Adipocyte (in vitro differentiated cells): ENCODE data around the gene LAMA3.

Source experiments
- DNase-seq: peaks from one replicate; pipeline ENCODE4 v3.0.0-alpha.2; 2015; ENCODE audit warnings: low read depth
- H3K27me3 ChIP-seq: replicated peaks from 2 replicates; pipeline ENCODE4 v1.7.0; 2013; ENCODE audit warnings: mild to moderate bottlenecking, low read length, moderate library complexity; ENCODE audit not compliant: control insufficient read depth, insufficient read depth
- H3K36me3 ChIP-seq: 2 replicates; pipeline ENCODE4 v1.7.0; 2013; ENCODE audit warnings: low read length, mild to moderate bottlenecking, moderate library complexity; ENCODE audit not compliant: control insufficient read depth, insufficient read depth, severe bottlenecking
- H3K4me1 ChIP-seq: 2 replicates; pipeline ENCODE4 v1.7.0; 2013; ENCODE audit warnings: mild to moderate bottlenecking, low read length, moderate library complexity; ENCODE audit not compliant: control insufficient read depth, insufficient read depth
- H3K4me3 ChIP-seq: 2 replicates; pipeline ENCODE4 v1.7.0; 2013; ENCODE audit warnings: mild to moderate bottlenecking, low read length, moderate library complexity
- H3K9ac ChIP-seq: 2 replicates; pipeline ENCODE4 v1.7.0; 2013; ENCODE audit warnings: mild to moderate bottlenecking, low read length, moderate library complexity
- H3K9me3 ChIP-seq: 2 replicates; pipeline ENCODE4 v1.7.0; 2013; ENCODE audit warnings: mild to moderate bottlenecking, low read length, moderate library complexity; ENCODE audit not compliant: control insufficient read depth

The LAMA3 gene

DNA sequence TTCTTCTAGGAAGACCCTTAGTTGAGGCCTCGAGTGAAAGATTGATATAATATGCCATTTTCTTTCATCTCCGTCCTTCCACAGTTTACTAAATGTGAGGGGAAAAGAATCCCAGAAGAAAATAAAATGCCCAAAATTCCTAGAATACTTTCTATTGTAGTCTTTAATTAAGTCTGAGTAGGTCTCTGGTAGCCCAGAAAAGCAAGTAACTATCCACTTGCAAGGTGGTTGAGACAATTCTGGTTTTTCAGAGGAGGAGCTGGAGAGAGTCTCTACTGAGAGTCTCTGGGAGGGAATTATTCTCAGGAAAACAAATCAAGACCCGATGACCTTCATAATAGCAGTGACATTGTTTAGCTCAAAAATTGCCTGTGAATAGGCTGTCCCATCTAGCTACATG is 261.4 kb downstream of the LAMA3 start:
- no peaks in the 10 kb centered on the region for H3K4me1 ChIP-seq

GRCh38 chr18:23951206-23951605 is 262.0 kb downstream of the LAMA3 start:
- no peak for DNase-seq
- no peak overlapping the region for H3K9ac ChIP-seq
- peaks cover 30% of the 10 kb centered on the region for H3K36me3 ChIP-seq
- no peaks in the 10 kb centered on the region for H3K27me3 ChIP-seq
- H3K4me1 ChIP-seq: no peaks in the 10 kb centered on the region
- no peak overlapping the region for H3K4me3 ChIP-seq
- no peaks in the 10 kb centered on the region for H3K9me3 ChIP-seq

More for the DNA sequence above, 261.4 kb downstream of the LAMA3 start:
- DNase-seq: no peak
- peaks cover 30% of the 10 kb centered on the region for H3K36me3 ChIP-seq
- no peak overlapping the region for H3K4me3 ChIP-seq
- no peaks in the 10 kb centered on the region for H3K9me3 ChIP-seq
- H3K9ac ChIP-seq: no peak overlapping the region
- H3K27me3 ChIP-seq: no peaks in the 10 kb centered on the region

DNA sequence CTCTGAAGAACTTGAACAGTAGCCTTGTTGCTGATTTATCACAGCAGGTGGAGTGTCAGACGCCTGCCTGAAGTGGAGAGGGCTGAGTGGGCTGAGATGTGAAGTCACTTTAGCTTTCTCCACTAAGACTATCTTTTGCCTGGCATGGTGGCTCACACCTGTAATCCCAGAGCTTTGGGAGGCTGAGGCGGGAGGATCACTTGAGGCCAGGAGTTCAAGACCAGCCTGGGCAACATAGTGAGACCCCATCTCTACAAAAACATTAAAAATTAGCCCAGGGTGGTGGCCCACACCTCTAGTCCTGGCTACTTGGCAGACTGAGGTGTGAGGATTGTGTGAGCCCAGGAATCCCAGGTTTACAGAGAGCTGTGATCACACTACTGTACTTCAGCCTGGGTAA is 264.7 kb downstream of the LAMA3 start:
- H3K9ac ChIP-seq: no peak overlapping the region
- no peak for DNase-seq
- peaks cover 11% of the 10 kb centered on the region for H3K4me1 ChIP-seq
- H3K36me3 ChIP-seq: peaks cover 27% of the 10 kb centered on the region
- H3K4me3 ChIP-seq: no peak overlapping the region
- no peaks in the 10 kb centered on the region for H3K27me3 ChIP-seq
- H3K9me3 ChIP-seq: no peaks in the 10 kb centered on the region

GRCh38 chr18:23956483-23956882 is 267.2 kb downstream of the LAMA3 start:
- Histone ChIP-seq H3K4me3 (no peak overlapping the region), H3K9me3 (no peaks in the 10 kb centered on the region), H3K27me3 (no peaks in the 10 kb centered on the region), H3K36me3 (peaks cover 19% of the 10 kb centered on the region), H3K4me1 (peaks cover 14% of the 10 kb centered on the region), H3K9ac (no peak overlapping the region)
- no peak for DNase-seq

DNA sequence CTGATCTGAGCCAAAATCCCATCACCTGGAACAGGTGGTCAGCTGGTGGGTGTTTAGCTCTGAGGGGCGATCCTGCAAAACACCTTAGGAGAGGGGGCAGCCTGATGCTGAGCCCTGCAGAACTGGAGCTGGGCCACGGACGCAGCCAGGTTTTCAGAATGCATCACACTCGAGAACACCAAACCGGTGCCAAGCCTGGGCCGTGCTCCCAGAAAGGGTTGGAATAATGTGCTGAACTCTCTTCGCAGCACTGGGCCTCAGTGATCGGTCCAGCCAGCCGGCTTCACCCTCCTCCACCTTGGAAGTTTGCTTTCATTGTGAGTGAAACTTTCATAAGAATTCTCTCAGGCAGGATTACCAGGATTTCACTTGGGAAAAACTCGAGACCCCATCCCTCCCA is 268.8 kb downstream of the LAMA3 start:
- no peaks in the 10 kb centered on the region for H3K27me3 ChIP-seq
- no peak overlapping the region for H3K9ac ChIP-seq
- peaks cover 14% of the 10 kb centered on the region for H3K36me3 ChIP-seq
- no peaks in the 10 kb centered on the region for H3K9me3 ChIP-seq
- peaks cover 14% of the 10 kb centered on the region for H3K4me1 ChIP-seq
- H3K4me3 ChIP-seq: no peak overlapping the region
- DNase-seq: no peak

- DNase-seq: no peak
- Histone ChIP-seq H3K36me3 (no peaks in the 10 kb centered on the region), H3K9ac (no peak overlapping the region), H3K9me3 (no peaks in the 10 kb centered on the region), H3K4me1 (peaks cover 5% of the 10 kb centered on the region), H3K4me3 (no peak overlapping the region), H3K27me3 (peaks cover 3% of the 10 kb centered on the region)
These were observed 274.4 kb downstream of the LAMA3 start for GRCh38 chr18:23963443-23964165.

DNA sequence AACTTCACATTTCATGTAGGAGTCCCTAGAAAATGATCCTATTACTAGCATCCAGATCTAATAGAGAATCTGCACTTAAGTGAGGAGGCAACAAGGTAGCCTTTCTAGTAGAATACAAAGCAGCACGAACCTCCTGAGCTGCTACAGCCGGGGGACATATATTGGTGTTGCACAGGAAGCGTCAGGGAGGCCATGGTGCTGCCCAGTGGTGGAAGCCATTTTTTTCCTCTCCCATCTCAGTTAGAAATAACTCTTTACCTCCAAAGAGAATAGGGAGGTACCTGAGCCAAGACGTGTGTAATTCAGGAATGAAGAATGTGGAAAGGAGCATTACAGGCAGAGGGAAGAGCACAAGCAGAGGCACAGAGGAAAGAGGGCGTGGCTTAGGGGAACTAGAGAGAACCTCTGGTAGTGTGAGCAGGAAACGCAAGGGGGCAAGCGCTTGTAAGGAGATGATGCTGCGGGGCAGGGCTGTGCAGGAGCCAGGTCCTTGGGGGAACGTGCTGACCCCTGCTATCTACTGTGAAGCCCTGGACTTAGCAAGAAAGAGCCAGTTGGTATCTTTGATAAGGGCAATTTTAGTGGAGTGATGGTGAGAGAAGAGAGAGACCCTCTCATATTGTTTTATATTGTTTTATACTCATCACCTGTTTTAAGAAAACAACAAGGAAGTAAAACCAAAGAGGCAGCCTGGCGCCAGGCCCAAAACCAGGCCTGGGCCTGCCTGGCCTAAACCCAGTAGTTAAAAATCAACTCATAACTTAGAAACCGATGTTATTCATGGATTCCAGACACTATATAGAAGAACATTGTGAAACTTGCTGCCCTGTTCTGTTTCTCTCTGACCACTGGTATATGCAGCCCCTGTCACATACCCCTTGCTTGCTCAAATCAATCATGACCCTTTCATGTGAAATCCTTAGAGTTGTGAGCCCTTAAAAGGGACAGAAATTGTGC is 275.3 kb downstream of the LAMA3 start:
- Histone ChIP-seq H3K27me3 (peaks cover 3% of the 10 kb centered on the region), H3K4me1 (peaks cover 2% of the 10 kb centered on the region), H3K9ac (no peak overlapping the region), H3K36me3 (no peaks in the 10 kb centered on the region), H3K9me3 (no peaks in the 10 kb centered on the region), H3K4me3 (no peak overlapping the region)
- no peak for DNase-seq

GRCh38 chr18:23966909-23967308 is 277.7 kb downstream of the LAMA3 start:
- DNase-seq: no peak
- Histone ChIP-seq H3K27me3 (peaks cover 3% of the 10 kb centered on the region), H3K9me3 (no peaks in the 10 kb centered on the region), H3K4me1 (no peaks in the 10 kb centered on the region), H3K4me3 (no peak overlapping the region), H3K9ac (no peak overlapping the region), H3K36me3 (no peaks in the 10 kb centered on the region)

GRCh38 chr18:23967321-23968089 is 278.3 kb downstream of the LAMA3 start:
- Histone ChIP-seq H3K9ac (no peak overlapping the region), H3K4me3 (no peak overlapping the region), H3K27me3 (peaks cover 3% of the 10 kb centered on the region), H3K36me3 (no peaks in the 10 kb centered on the region), H3K9me3 (no peaks in the 10 kb centered on the region), H3K4me1 (no peaks in the 10 kb centered on the region)
- DNase-seq: no peak

GRCh38 chr18:23968638-23969604 is 279.7 kb downstream of the LAMA3 start:
- Histone ChIP-seq H3K4me1 (no peaks in the 10 kb centered on the region), H3K9me3 (no peaks in the 10 kb centered on the region), H3K9ac (no peak overlapping the region), H3K36me3 (no peaks in the 10 kb centered on the region), H3K27me3 (peaks cover 3% of the 10 kb centered on the region), H3K4me3 (no peak overlapping the region)
- no peak for DNase-seq
